Measurements from ENCODE around the gene PCID2.

The PCID2 gene

GRCh38 chr13:113157206-113157928 is 51.1 kb downstream of the PCID2 start:
- Mint-ChIP-seq H3K4me3 (no peak overlapping the region), H3K36me3 (ENCODE audit: low read depth) (no peaks in the 10 kb centered on the region), H3K4me1 (ENCODE audit: low read depth) (peaks cover 28% of the 10 kb centered on the region), H3K9me3 (peaks cover 14% of the 10 kb centered on the region), H3K27me3 (peaks cover 6% of the 10 kb centered on the region), H3K27ac (no peak overlapping the region)
- DNase-seq = peak; percentile 9

DNA sequence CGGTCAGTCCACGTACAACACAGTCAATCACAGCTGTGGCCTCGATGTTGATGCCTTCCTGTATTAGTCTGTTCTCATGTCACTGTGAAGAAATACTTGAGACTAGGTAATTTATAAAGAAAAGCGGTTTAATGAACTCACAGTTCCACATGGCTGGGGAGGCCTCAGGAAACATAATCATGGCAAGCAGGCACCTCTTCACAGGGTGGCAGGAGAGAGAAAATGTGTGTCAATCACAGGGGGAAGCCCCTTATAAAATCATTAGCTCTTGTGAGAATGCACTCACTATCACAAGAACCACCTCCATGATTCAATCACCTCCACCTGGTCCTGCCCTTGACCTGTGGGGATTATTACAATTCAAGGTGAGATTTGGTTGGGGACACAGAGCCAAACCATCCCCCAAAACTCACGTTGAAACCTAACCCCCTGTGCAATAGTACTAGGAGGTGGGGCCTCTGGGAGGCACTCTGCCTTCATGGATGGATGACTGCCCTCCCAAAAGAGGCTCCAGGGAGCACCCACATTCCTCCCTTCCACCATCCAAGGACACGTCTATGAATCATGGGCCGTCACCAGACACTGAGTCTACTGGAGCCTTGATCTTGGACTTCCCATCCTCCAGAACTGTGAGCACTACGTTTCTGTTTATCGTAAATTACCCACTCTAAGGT is 52.4 kb downstream of the PCID2 start:
- Mint-ChIP-seq H3K27ac (no peak overlapping the region), H3K27me3 (peaks cover 13% of the 10 kb centered on the region), H3K9me3 (peaks cover 14% of the 10 kb centered on the region), H3K36me3 (ENCODE audit: low read depth) (no peaks in the 10 kb centered on the region), H3K4me3 (no peak overlapping the region), H3K4me1 (ENCODE audit: low read depth) (peaks cover 32% of the 10 kb centered on the region)
- DNase-seq = peak; percentile 16

- peaks cover 14% of the 10 kb centered on the region for H3K27me3 Mint-ChIP-seq
- no peak overlapping the region for H3K4me3 Mint-ChIP-seq
- H3K27ac Mint-ChIP-seq = peak overlapping the region; percentile 66
- H3K9me3 Mint-ChIP-seq = peaks cover 14% of the 10 kb centered on the region
- no peaks in the 10 kb centered on the region for H3K36me3 Mint-ChIP-seq (ENCODE audit: low read depth)
- peaks cover 28% of the 10 kb centered on the region for H3K4me1 Mint-ChIP-seq (ENCODE audit: low read depth)
- DNase-seq = peak; percentile 20
These were observed 53.3 kb downstream of the PCID2 start for GRCh38 chr13:113155201-113155600.

GRCh38 chr13:113153810-113154748 is 54.4 kb downstream of the PCID2 start:
- Mint-ChIP-seq H3K36me3 (ENCODE audit: low read depth) (no peaks in the 10 kb centered on the region), H3K27me3 (peaks cover 14% of the 10 kb centered on the region), H3K4me1 (ENCODE audit: low read depth) (peaks cover 24% of the 10 kb centered on the region), H3K27ac (peak overlapping the region; percentile 76), H3K4me3 (peak overlapping the region; percentile 66), H3K9me3 (peaks cover 14% of the 10 kb centered on the region)
- peak; percentile 76 for DNase-seq

GRCh38 chr13:113152984-113153809 is 55.3 kb downstream of the PCID2 start:
- H3K36me3 Mint-ChIP-seq (ENCODE audit: low read depth) = no peaks in the 10 kb centered on the region
- DNase-seq = peak; percentile 63
- peaks cover 24% of the 10 kb centered on the region for H3K4me1 Mint-ChIP-seq (ENCODE audit: low read depth)
- peak overlapping the region; percentile 76 for H3K27ac Mint-ChIP-seq
- peaks cover 14% of the 10 kb centered on the region for H3K27me3 Mint-ChIP-seq
- H3K4me3 Mint-ChIP-seq = peak overlapping the region; percentile 66
- peaks cover 14% of the 10 kb centered on the region for H3K9me3 Mint-ChIP-seq

DNA sequence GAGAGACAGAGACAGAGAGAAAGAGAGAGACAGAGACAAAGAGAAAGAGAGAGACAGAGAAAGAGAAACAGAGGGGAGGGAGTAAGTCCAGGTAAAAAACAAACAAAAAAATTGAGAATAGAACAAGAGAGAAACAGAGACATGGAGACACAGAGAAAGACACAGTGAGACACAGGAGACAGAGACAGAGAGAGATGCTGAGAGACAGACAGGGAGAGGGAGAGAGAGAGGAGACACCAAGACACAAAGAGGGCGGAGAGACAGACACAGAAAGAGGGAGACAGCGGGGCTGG is 55.8 kb downstream of the PCID2 start:
- no peak for DNase-seq
- H3K4me3 Mint-ChIP-seq = peak overlapping the region; percentile 57
- H3K9me3 Mint-ChIP-seq = peaks cover 14% of the 10 kb centered on the region

DNA sequence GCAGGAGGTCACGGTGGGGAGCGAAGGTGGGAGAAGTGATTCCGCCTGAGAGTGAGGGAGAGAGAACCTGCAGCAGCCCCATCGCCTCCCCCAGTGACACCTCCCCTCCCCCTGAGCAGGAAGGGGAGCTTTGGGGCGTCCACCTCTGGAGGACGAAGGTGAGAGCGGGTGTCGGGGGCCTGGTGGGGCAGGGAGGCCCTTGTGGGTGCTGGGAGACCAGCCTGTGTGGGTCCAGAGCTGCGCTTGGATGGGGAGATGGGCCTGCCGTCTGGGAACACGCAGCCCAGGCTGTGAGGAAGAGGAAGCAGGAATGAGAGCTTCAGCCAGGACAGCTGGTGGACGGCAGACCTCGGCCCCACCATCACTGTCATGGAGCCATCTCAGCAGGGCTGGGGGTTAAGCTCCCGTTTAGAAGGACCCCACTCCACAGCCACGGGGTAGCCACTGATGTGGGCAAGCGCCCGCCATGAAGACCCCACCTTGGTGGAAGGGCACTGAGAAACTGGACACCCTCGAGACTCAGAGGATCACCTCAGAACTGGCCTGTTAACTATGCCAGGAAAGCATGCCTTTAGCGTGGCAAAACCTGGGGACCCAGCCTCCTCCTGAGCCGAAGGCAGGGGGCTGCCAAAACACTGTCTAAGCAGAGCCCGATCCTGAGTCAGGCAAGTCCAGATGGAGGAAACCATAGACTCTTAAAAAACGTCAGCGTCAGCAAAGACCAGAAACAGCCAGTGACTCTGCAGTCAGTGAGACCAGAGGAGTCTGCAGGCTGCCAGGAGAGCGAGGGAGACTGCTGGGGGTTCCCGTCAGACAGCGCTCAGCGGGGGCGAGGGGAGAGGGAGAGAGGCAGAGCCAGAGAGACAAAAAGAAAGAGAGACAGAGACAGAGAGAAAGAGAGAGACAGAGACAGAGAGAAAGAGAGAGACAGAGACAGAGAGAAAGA is 56.5 kb downstream of the PCID2 start:
- Mint-ChIP-seq H3K36me3 (ENCODE audit: low read depth) (no peaks in the 10 kb centered on the region), H3K4me1 (ENCODE audit: low read depth) (peaks cover 24% of the 10 kb centered on the region), H3K4me3 (peak overlapping the region; percentile 57), H3K27ac (peak overlapping the region; percentile 17), H3K9me3 (peaks cover 14% of the 10 kb centered on the region), H3K27me3 (peaks cover 14% of the 10 kb centered on the region)
- peak; percentile 43 for DNase-seq

More for the DNA sequence above, 55.8 kb downstream of the PCID2 start:
- Mint-ChIP-seq H3K27me3 (peaks cover 14% of the 10 kb centered on the region), H3K36me3 (ENCODE audit: low read depth) (no peaks in the 10 kb centered on the region), H3K4me1 (ENCODE audit: low read depth) (peaks cover 24% of the 10 kb centered on the region), H3K27ac (peak overlapping the region; percentile 38)

- Mint-ChIP-seq H3K9me3 (peaks cover 9% of the 10 kb centered on the region), H3K27me3 (peaks cover 14% of the 10 kb centered on the region), H3K4me3 (no peak overlapping the region), H3K27ac (no peak overlapping the region), H3K4me1 (ENCODE audit: low read depth) (peaks cover 30% of the 10 kb centered on the region), H3K36me3 (ENCODE audit: low read depth) (no peaks in the 10 kb centered on the region)
- peak; percentile 2 for DNase-seq
These were observed 57.7 kb downstream of the PCID2 start for GRCh38 chr13:113150550-113151365.

GRCh38 chr13:113149711-113150549 is 58.5 kb downstream of the PCID2 start:
- Mint-ChIP-seq H3K4me1 (ENCODE audit: low read depth) (peaks cover 34% of the 10 kb centered on the region), H3K27ac (no peak overlapping the region), H3K9me3 (peaks cover 1% of the 10 kb centered on the region), H3K4me3 (no peak overlapping the region), H3K36me3 (ENCODE audit: low read depth) (no peaks in the 10 kb centered on the region), H3K27me3 (peaks cover 14% of the 10 kb centered on the region)
- peak; percentile 16 for DNase-seq

DNA sequence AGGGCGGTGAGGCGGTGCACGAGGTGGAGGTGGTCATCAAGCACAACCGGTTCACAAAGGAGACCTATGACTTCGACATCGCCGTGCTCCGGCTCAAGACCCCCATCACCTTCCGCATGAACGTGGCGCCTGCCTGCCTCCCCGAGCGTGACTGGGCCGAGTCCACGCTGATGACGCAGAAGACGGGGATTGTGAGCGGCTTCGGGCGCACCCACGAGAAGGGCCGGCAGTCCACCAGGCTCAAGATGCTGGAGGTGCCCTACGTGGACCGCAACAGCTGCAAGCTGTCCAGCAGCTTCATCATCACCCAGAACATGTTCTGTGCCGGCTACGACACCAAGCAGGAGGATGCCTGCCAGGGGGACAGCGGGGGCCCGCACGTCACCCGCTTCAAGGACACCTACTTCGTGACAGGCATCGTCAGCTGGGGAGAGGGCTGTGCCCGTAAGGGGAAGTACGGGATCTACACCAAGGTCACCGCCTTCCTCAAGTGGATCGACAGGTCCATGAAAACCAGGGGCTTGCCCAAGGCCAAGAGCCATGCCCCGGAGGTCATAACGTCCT is 59.4 kb downstream of the PCID2 start:
- H3K36me3 Mint-ChIP-seq (ENCODE audit: low read depth) = no peaks in the 10 kb centered on the region
- H3K4me1 Mint-ChIP-seq (ENCODE audit: low read depth) = peaks cover 31% of the 10 kb centered on the region
- no peak overlapping the region for H3K4me3 Mint-ChIP-seq
- no peaks in the 10 kb centered on the region for H3K9me3 Mint-ChIP-seq
- H3K27ac Mint-ChIP-seq = no peak overlapping the region
- DNase-seq = peak; percentile 24
- H3K27me3 Mint-ChIP-seq = peaks cover 14% of the 10 kb centered on the region

DNA sequence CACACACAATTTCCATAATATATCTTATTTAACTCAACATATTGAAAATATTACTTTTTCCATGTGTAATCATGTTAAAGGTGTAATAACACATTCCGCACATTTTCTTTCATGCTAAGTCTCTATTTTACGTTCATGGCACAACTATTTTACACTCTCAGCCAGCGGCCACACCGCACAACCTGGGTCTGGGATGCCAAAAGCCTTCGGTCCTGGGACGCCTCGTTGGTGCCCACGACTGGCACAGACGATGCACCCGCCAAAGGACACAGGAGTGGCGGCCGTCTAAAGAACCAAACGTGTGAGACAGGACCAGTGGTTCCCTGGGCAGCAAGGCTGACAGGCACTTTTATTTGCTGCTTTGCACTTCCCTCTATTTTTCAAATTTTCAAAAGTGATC is 60.1 kb downstream of the PCID2 start:
- Mint-ChIP-seq H3K36me3 (ENCODE audit: low read depth) (no peaks in the 10 kb centered on the region), H3K4me3 (no peak overlapping the region), H3K27ac (no peak overlapping the region), H3K9me3 (no peaks in the 10 kb centered on the region), H3K4me1 (ENCODE audit: low read depth) (peaks cover 27% of the 10 kb centered on the region), H3K27me3 (peaks cover 14% of the 10 kb centered on the region)
- DNase-seq = peak; percentile 0

GRCh38 chr13:113147206-113147605 is 61.3 kb downstream of the PCID2 start:
- H3K4me3 Mint-ChIP-seq = no peak overlapping the region
- peak; percentile 12 for DNase-seq
- H3K4me1 Mint-ChIP-seq (ENCODE audit: low read depth) = peaks cover 18% of the 10 kb centered on the region
- H3K36me3 Mint-ChIP-seq (ENCODE audit: low read depth) = no peaks in the 10 kb centered on the region
- H3K27me3 Mint-ChIP-seq = peaks cover 7% of the 10 kb centered on the region
- H3K27ac Mint-ChIP-seq = no peak overlapping the region
- no peaks in the 10 kb centered on the region for H3K9me3 Mint-ChIP-seq

Data from activated T-cell treated with anti-CD3 and anti-CD28 coated beads, Interleukin-2, amount 50 U/mL, for 24 hours (primary cell).